HG03097 (cell line): ENCODE results near the gene PRG3.
A peak's percentile ranks its signal among the peaks of the same experiment; 100 is the strongest.
"Not testable (repeated sequence)": the region's sequence is repeated elsewhere in the genome, so short reads cannot be mapped to it uniquely, and the experiment has no call there.

Experiments
- ATAC-seq: cut with Tn5 transposase; IDR thresholded peaks from one replicate; pipeline ENCODE4 v1.9.1; 2021; ENCODE audit not compliant: unreplicated experiment, low FRiP score

Gene PRG3

GRCh38 chr11:57409321-57410100 is 28.6 kb upstream of the PRG3 start:
- no peak for ATAC-seq

GRCh38 chr11:57408771-57409170 is 27.8 kb upstream of the PRG3 start:
- ATAC-seq = no peak

GRCh38 chr11:57407941-57408475 is 27.1 kb upstream of the PRG3 start:
- no peak for ATAC-seq

DNA sequence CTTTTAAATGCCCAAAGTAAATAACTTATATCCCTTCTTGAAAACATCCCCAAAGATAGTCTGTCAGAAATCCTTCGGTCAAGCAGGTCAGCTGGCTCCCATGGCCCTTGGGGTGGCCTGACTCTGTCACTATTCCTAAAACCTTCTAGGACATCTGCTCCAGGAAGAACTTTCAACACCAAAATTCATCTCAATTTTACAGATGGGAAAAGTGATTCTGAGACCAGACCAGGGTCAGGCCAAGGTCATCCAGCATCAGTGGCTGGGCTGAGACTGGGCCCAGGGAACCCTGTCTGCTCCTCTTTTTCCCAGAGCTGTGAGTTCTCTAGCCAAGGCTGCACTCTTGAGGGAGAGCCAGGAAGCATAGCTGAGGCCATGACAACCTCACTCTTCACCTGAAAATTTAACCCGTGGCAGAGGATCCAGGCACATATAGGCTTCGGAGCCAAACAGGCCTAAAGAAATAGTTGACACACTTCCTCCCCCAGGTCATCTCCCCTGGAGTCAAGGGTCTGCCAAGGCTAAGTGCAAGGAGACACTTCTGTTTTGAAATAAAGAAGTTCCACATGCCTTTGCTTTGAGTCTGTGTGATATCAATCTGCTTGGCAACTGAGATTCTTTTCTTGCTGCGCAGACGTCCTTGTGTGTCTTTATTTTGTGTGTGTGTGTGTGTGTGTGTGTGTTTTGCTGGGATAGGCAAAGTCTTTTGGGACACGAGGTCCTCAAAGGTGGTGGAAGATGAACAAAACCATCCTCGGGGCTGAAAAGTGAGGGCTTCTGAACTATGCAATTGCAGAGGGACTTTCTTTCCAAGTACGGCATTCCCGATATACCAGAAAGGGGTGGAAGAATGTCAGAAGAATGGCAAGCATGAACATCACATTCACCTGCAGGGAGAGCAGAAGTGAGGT is 26.3 kb upstream of the PRG3 start:
- ATAC-seq = no peak

DNA sequence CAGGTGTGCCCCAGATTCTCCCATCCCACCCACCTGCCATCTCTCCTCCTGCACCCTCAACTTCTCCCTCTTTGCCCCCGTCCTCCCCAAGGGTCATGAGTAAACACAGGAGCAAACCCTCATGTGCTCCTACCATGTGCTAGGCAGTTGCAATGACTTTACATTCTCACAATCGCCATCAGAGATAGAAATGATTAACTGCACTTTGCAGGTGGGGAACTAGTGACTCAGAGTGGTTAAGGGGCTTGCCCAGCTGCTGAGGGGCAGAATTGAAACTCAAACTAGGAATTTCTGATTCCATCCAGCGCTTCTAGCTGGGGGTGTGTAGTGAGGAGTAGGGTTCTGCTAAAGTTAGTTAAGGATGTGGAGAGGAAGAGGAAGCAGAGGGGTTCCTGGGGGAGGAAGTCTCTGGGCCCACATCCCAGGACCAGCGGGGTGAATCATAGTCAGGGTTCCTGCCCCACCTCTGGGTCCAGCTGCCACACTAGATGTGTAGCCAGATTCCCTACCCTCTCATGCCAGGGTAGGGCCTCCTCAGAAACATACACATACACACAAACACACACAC is 25.5 kb upstream of the PRG3 start:
- peak; percentile 77 for ATAC-seq

GRCh38 chr11:57405271-57405860 is 24.4 kb upstream of the PRG3 start:
- ATAC-seq = no peak

- no peak for ATAC-seq
These were observed 22.8 kb upstream of the PRG3 start for GRCh38 chr11:57403802-57404147.

GRCh38 chr11:57403003-57403801 is 22.3 kb upstream of the PRG3 start:
- ATAC-seq = not testable (repeated sequence)

DNA sequence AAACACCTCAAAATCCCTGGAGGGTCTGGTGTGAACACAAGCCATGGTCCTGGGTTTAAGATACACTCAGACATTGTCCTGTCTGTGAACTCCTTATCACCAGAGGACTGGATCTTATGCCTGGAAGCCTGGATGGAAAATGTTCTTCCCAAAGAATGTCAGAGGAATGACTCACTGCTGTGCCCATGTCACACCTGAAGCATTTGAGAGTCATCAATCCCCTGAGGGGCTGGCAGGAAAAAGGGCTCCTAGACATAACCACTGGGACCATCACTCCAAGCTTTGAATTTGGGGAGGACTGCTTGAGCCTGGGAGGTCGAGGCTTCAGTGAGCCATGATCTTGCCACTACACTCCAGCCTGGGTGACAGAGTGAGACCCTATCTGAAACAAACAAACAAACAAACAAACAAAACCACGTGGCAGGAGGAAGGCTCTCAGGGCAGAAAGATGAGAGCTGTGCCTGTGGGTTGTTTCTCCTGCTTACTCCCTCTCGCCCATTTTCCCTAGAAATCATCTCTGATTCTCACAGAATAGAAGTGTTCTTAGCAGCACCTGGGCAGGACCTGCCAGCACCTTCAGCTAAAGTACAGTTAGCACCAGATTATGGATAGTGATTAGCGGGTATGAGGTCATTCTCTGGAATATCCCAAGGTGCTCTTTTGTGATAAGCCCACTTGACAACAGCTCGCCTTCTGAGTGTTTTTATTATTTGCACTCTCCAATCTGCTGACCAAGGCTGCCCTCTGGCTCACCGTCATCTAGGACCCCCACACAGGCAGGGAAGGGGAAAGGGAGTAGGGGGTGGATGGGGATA is 21.4 kb upstream of the PRG3 start:
- no peak for ATAC-seq

DNA sequence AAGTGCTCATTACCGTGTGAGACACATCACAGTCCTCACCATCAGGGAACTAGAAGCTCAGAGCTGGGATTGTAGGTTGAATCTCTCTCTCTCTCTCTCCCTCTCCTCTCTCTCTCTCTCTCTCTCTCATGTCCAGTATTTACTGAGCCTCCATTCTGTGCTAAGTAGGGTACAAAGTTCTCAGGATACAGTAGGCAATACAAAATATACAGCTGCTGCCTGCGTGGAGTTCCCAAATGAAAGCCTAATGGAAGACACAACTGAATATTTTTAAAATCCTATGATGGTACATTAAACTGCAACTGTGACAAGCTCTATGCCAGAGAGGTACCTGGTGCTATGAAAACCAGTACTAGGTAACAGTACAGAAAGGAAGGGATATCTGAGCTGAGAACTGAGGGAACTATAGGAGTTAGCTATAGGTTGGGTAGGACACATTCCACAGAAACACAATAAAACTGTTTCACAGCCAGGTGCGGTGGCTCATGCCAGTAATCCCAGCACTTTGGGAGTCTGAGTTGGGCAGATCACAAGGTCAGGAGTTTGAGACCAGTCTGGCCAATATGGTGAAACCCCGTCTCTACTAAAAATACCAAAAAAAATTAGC is 19.1 kb upstream of the PRG3 start:
- no peak for ATAC-seq

DNA sequence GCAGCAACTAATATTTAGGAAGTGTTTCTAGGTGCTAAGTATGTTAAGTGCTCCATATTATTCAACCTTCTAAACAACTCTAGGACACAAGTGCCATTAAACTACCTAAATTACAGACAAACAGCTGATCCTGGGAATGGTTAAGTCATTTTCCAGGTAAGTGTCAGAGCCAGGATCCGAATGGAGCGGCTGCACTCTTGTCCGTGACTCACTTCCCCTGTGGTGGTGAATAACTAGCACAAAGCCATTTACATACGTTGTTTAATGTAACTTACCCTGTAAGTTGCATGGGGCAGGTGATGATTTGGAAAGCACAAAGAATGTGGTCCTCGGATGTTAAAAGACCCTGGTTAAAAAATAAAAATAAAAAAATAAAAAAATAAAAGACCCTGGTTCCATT is 18.3 kb upstream of the PRG3 start:
- ATAC-seq = no peak

- no peak for ATAC-seq
These were observed 16.5 kb upstream of the PRG3 start for GRCh38 chr11:57397394-57397990.

DNA sequence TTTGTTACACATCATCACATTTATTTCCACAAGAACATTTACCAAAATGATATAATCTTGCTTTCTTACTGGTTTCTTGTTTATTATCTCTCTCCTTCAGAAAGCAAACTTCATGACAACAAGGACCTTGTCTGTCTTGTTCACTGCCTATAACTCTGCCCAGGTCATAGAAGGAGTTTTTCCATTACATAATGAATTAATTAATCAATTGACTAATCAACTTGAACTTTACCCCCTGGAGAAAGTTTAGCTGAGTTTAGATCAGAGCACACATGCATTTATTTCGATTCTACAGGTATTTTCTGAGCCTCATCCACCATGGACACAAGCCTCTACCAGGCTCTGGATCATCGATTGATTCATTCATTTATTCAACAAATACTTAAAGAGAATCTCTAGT is 15.8 kb upstream of the PRG3 start:
- ATAC-seq = no peak

DNA sequence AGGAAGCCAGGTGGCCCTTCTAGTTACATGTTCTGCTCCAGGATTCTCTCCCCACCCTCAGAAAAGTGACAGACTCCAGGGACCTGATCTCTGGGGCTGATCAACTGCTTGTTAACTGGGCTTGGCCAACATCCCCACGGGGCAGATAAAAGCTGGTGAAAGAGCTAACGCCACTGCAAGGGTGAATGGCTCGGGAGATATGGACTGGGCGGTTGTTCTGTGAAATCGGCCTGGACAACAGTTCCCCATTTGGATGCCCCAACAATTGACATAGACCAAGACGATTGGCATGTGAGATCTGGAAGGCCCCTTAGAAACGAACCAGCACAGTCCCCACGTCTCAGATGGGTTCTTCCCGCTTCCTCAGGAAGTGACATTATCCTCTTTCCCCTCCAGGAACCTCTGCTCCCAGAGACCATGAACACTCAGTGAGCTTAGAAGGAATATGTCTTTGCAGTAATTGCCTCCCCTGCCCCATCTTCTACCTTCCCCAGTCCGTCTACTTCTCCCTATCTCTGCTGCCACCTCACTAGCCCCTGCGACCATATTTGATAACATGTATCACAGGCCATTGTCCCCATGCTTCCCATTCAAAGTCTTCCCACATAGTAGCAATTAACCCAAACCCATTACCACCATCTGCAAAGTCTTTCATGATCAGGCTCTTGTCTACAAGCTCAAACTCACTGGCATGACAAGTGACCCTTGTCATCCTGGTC is 15.1 kb upstream of the PRG3 start:
- ATAC-seq = no peak

DNA sequence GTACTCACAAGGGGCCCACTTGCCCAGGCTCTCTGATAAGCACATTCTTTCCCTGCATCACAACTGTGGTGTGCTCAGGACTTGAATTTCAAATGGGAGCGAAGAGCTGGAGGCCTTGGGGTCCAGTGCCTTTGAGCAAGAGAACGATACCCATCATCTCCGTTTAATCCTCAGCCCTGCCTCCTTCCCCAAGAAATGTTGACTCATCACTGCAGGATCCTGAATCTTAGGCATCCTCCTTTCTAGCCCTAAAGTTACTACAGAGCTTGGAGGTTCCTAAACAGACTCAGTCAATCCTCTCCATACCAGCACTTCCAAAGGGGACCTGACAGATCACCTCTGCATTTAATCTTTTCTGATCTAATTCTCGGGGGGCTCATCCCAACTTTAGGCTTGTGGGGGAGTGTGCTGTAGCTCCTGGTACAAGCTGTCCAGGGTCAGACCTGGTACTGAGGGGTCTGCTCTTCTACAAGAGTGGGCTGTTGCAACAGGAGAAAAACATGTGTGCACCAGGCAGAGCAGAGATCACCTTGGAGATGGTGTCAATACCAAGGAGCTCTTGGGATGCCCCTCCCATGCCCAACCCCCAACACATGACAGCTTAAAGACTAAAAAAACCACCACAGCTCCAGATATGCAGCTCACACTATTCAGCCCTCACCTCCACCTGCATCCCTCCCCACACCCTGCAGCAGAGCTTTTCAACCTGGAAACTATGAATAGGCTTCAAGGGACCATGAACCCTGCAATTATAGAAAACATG is 13.4 kb upstream of the PRG3 start:
- no peak for ATAC-seq

GRCh38 chr11:57392763-57393105 is 11.8 kb upstream of the PRG3 start:
- ATAC-seq = no peak

GRCh38 chr11:57392066-57392762 is 11.3 kb upstream of the PRG3 start:
- no peak for ATAC-seq
